HG02678 (cell line): ENCODE data around the gene RAD52.

Experiments used
- ATAC-seq: cut with Tn5 transposase; IDR thresholded peaks from one replicate; pipeline ENCODE4 v1.9.1; 2021; ENCODE audit warnings: mild to moderate bottlenecking, moderate library complexity; ENCODE audit not compliant: unreplicated experiment

The RAD52 gene

GRCh38 chr12:949453-950191 lies at the start of gene RAD52:
Gene RAD52, minus strand, starts transcription at chr12:949694. Its CDS starts 16,636 bp downstream, at chr12:933058.
- peak; percentile 86 for ATAC-seq

GRCh38 chr12:998020-998874 lies 48.8 kb upstream of the RAD52 start:
- ATAC-seq: peak; percentile 82

GRCh38 chr12:997505-997904 lies 48.0 kb upstream of the RAD52 start:
- no peak for ATAC-seq

- no peak for ATAC-seq
These were observed 47.4 kb upstream of the RAD52 start for GRCh38 chr12:996881-997280.

GRCh38 chr12:992647-993046 lies 43.2 kb upstream of the RAD52 start:
- no peak for ATAC-seq

GRCh38 chr12:991350-992333 lies 42.1 kb upstream of the RAD52 start:
- ATAC-seq: no peak

GRCh38 chr12:990661-991349 lies 41.3 kb upstream of the RAD52 start, which contains the start of gene ERC1:
Gene ERC1, plus strand, starts transcription at chr12:991223. Its CDS starts 36,681 bp downstream, at chr12:1027904.
- ATAC-seq: peak; percentile 90

GRCh38 chr12:989751-990660 lies 40.5 kb upstream of the RAD52 start:
- peak; percentile 6 for ATAC-seq

GRCh38 chr12:989051-989450 lies 39.6 kb upstream of the RAD52 start:
- ATAC-seq: no peak

GRCh38 chr12:988646-989045 lies 39.2 kb upstream of the RAD52 start:
- ATAC-seq: no peak

GRCh38 chr12:981961-982360 lies 32.5 kb upstream of the RAD52 start:
- ATAC-seq: no peak

- no peak for ATAC-seq
These were observed 31.8 kb upstream of the RAD52 start for GRCh38 chr12:981176-981828.

- ATAC-seq: no peak
These were observed 29.9 kb upstream of the RAD52 start for GRCh38 chr12:979349-979748.

GRCh38 chr12:977156-977555 lies 27.7 kb upstream of the RAD52 start:
- no peak for ATAC-seq

GRCh38 chr12:976644-977043 lies 27.1 kb upstream of the RAD52 start:
- no peak for ATAC-seq

- no peak for ATAC-seq
These were observed 24.9 kb upstream of the RAD52 start for GRCh38 chr12:974271-974862.

- ATAC-seq: no peak
These were observed 22.5 kb upstream of the RAD52 start for GRCh38 chr12:971991-972390.

- ATAC-seq: no peak
These were observed 20.3 kb upstream of the RAD52 start for GRCh38 chr12:969821-970220.
